Mesodermal cell (in vitro differentiated cells): ENCODE data around the gene DGKI.

Experiments
- H3K27ac ChIP-seq: 2 replicates; pipeline ENCODE4 v1.7.0; 2013; ENCODE audit warnings: mild to moderate bottlenecking, low read depth, low read length, moderate library complexity; ENCODE audit not compliant: severe bottlenecking
- H3K36me3 ChIP-seq: 2 replicates; pipeline ENCODE4 v1.7.1; 2013; ENCODE audit warnings: mild to moderate bottlenecking, low read length, moderate library complexity; ENCODE audit not compliant: control insufficient read depth, insufficient read depth
- H3K4me1 ChIP-seq: one replicate; pipeline ENCODE4 v1.7.1; 2013; ENCODE audit warnings: mild to moderate bottlenecking, low read length; ENCODE audit not compliant: insufficient read depth, control insufficient read depth, poor library complexity, severe bottlenecking
- H3K4me3 ChIP-seq: 2 replicates; pipeline ENCODE4 v1.7.0; 2013; ENCODE audit warnings: low read length, control low read depth, mild to moderate bottlenecking; ENCODE audit not compliant: insufficient read depth, poor library complexity, severe bottlenecking; ENCODE audit errors: extremely low read depth
- H3K9me3 ChIP-seq: 2 replicates; pipeline ENCODE4 v1.7.1; 2013; ENCODE audit warnings: mild to moderate bottlenecking, low read length, moderate library complexity; ENCODE audit not compliant: control insufficient read depth
- WGBS, 2 experiments: methylation state at CpG; one replicate each; pipeline ENCODE4 v1.1.5; 2013; ENCODE audit warnings: missing lambda C conversion rate in 2 of 2; ENCODE audit not compliant: insufficient coverage in 2 of 2; 5-methylcytosine and 5-hydroxymethylcytosine counted together

Gene DGKI

GRCh38 chr7:137755846-137756651, 90.7 kb downstream of the DGKI start:
- WGBS, 2 experiments: 33 to 100% methylated on average over 1 of the region's 5 CpGs
- Histone ChIP-seq H3K27ac (peak overlapping the region; percentile 31), H3K4me3 (no peak overlapping the region)

GRCh38 chr7:137755427-137755826, 91.3 kb downstream of the DGKI start:
- H3K27ac ChIP-seq: peak overlapping the region; percentile 31
- H3K36me3 ChIP-seq: no peaks in the 10 kb centered on the region
- 82 to 85% methylated on average over 2 to 4 of the region's 4 CpGs for WGBS, 2 experiments
- no peak overlapping the region for H3K4me3 ChIP-seq
- peaks cover 10% of the 10 kb centered on the region for H3K4me1 ChIP-seq
- H3K9me3 ChIP-seq: no peaks in the 10 kb centered on the region

More at GRCh38 chr7:137755846-137756651, 90.7 kb downstream of the DGKI start:
- no peaks in the 10 kb centered on the region for H3K36me3 ChIP-seq
- no peaks in the 10 kb centered on the region for H3K9me3 ChIP-seq
- H3K4me1 ChIP-seq: peaks cover 10% of the 10 kb centered on the region

- peaks cover 4% of the 10 kb centered on the region for H3K4me1 ChIP-seq
- no peak overlapping the region for H3K27ac ChIP-seq
- no peak overlapping the region for H3K4me3 ChIP-seq
- no peaks in the 10 kb centered on the region for H3K36me3 ChIP-seq
- 21 to 29% methylated on average over 8 to 9 of the region's 11 CpGs for WGBS, 2 experiments
- no peaks in the 10 kb centered on the region for H3K9me3 ChIP-seq
These were observed 92.6 kb downstream of the DGKI start for GRCh38 chr7:137753948-137754851.

GRCh38 chr7:137753575-137753947, 93.2 kb downstream of the DGKI start:
- Histone ChIP-seq H3K4me1 (peaks cover 4% of the 10 kb centered on the region), H3K4me3 (no peak overlapping the region), H3K36me3 (no peaks in the 10 kb centered on the region), H3K27ac (no peak overlapping the region), H3K9me3 (no peaks in the 10 kb centered on the region)
- 50 to 60% methylated on average over 1 of the region's 3 CpGs for WGBS, 2 experiments

- no peak overlapping the region for H3K4me3 ChIP-seq
- 60 to 77% methylated on average over 2 to 3 of the region's 4 CpGs for WGBS, 2 experiments
- no peak overlapping the region for H3K27ac ChIP-seq
- H3K36me3 ChIP-seq: no peaks in the 10 kb centered on the region
- no peaks in the 10 kb centered on the region for H3K9me3 ChIP-seq
- H3K4me1 ChIP-seq: peaks cover 4% of the 10 kb centered on the region
These were observed 93.7 kb downstream of the DGKI start for GRCh38 chr7:137753067-137753466.

- Histone ChIP-seq H3K36me3 (no peaks in the 10 kb centered on the region), H3K9me3 (no peaks in the 10 kb centered on the region), H3K27ac (no peak overlapping the region), H3K4me3 (no peak overlapping the region), H3K4me1 (no peaks in the 10 kb centered on the region)
- 83 to 100% methylated on average over 1 to 2 of the region's 6 CpGs for WGBS, 2 experiments
These were observed 95.3 kb downstream of the DGKI start for GRCh38 chr7:137751361-137752009.

- WGBS, 2 experiments: 69 to 100% methylated on average over 1 to 3 of the region's 7 CpGs
These were observed 99.3 kb downstream of the DGKI start for GRCh38 chr7:137747359-137748031.

GRCh38 chr7:137743021-137743420, 103.8 kb downstream of the DGKI start:
- peaks cover 8% of the 10 kb centered on the region for H3K9me3 ChIP-seq
- 92 to 100% methylated on average over 1 to 2 of the region's 2 CpGs for WGBS, 2 experiments
- H3K27ac ChIP-seq: no peak overlapping the region
- no peak overlapping the region for H3K4me3 ChIP-seq
- no peaks in the 10 kb centered on the region for H3K36me3 ChIP-seq
- no peaks in the 10 kb centered on the region for H3K4me1 ChIP-seq

More at GRCh38 chr7:137747359-137748031, 99.3 kb downstream of the DGKI start:
- H3K9me3 ChIP-seq: peaks cover 8% of the 10 kb centered on the region
- H3K36me3 ChIP-seq: no peaks in the 10 kb centered on the region
- no peak overlapping the region for H3K27ac ChIP-seq
- no peak overlapping the region for H3K4me3 ChIP-seq
- H3K4me1 ChIP-seq: no peaks in the 10 kb centered on the region

GRCh38 chr7:137742051-137742450, 104.7 kb downstream of the DGKI start:
- 58 to 100% methylated on average over 1 to 2 of the region's 3 CpGs for WGBS, 2 experiments
- Histone ChIP-seq H3K27ac (no peak overlapping the region), H3K4me1 (no peaks in the 10 kb centered on the region), H3K4me3 (no peak overlapping the region), H3K36me3 (no peaks in the 10 kb centered on the region), H3K9me3 (peaks cover 8% of the 10 kb centered on the region)

GRCh38 chr7:137741443-137741842, 105.3 kb downstream of the DGKI start:
- WGBS, 2 experiments: 100% methylated on average over 1 of the region's 2 CpGs; no CpG with 5 or more reads in 1 of the 2 experiments
- Histone ChIP-seq H3K4me3 (no peak overlapping the region), H3K36me3 (no peaks in the 10 kb centered on the region), H3K9me3 (peaks cover 8% of the 10 kb centered on the region), H3K4me1 (no peaks in the 10 kb centered on the region), H3K27ac (no peak overlapping the region)
